DMS53 (cell line): Measurements from ENCODE around the gene REX1BD.
A peak's percentile ranks its signal among the peaks of the same experiment; 100 is the strongest.
"Not testable (repeated sequence)": the region's sequence is repeated elsewhere in the genome, so short reads cannot be mapped to it uniquely, and the experiment has no call there.

Experiments
- DNase-seq: peaks from one replicate; lab custom pipeline; 2025; lab: John Stamatoyannopoulos, UW

Gene REX1BD

DNA sequence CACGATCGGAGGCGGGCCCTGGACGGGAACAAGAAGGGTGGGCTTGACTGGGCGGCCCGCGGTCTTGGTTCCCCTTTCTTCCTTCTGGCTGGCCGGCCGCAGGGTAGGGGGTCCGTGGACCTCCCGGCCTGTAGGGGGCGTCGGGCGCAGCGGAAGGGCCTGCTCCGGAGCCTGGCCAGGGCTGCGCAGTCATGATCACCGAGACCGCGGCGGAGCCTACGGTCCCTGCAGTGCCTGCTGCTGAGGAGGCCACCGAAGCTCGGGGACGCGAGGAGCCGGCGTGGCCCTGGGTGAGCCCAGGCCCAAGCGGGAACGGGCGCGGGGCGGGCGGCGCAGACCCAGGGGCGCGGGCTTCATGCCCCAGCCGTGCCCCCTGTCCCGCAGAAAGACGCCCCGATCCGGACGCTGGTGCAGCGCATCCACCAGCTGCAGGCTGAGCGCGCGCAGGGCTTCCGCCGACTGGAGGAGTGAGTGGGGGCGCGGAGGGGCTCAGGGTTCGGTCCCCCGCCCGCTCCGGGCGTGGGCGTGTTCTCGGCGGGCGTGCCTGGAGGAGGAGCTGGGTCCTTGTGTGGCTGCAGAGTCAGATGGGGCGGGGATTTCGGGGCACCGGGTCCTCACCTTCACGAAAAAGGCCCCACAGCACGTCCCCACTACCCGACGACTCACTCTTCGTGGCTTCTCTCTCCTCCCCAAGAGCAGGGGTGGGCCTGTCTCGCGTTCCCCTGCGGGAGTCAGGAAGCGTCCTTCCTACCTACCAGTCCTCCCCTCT lies at the start of gene REX1BD:
Gene REX1BD, plus strand, starts transcription at position 188 of the 769 bp plus-strand sequence. Its CDS starts 4 bp downstream, at position 192.
- peak; percentile 87 for DNase-seq

DNA sequence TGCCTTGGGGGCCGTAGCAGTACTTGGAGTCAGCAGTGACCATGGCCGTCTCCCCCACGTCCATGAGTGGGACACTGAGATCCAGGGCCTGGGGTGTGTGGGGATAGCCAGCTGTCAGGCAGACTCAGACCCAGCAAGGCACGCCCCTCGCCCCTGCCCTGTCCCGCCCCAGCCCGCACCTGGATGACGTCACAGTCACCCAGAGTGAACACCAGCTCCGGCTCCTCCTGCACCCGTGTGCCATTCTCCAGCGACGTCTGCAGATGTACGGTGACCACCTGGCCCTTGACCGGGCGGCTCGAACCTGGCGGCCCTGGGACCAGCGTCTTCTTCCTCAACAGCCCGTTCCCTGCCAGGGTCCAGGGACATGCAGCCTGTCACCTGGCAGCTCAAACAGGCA lies 49.2 kb upstream of the REX1BD start:
- no peak for DNase-seq

DNA sequence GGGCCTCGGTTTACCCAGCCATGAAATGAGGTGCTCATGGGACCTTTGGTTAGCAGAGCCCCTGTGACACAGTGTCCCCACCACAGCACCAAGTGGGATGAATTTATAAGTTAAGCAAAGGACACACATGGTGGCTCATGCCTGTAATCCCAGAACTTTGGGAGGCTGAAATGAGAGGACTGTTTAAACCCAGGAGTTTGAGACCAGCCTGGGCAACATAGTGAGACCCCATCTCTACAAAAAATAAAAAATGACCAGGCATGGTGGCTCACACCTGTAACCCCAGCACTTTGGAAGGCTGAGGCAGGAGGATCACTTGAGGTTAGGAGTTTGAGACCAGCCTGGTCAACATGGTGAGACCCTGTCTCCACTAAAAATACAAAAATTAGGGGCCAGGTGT lies 48.4 kb upstream of the REX1BD start:
- not testable (repeated sequence) for DNase-seq

- DNase-seq, result no peak
These were observed 47.2 kb upstream of the REX1BD start for GRCh38 chr19:18541258-18541991.

DNA sequence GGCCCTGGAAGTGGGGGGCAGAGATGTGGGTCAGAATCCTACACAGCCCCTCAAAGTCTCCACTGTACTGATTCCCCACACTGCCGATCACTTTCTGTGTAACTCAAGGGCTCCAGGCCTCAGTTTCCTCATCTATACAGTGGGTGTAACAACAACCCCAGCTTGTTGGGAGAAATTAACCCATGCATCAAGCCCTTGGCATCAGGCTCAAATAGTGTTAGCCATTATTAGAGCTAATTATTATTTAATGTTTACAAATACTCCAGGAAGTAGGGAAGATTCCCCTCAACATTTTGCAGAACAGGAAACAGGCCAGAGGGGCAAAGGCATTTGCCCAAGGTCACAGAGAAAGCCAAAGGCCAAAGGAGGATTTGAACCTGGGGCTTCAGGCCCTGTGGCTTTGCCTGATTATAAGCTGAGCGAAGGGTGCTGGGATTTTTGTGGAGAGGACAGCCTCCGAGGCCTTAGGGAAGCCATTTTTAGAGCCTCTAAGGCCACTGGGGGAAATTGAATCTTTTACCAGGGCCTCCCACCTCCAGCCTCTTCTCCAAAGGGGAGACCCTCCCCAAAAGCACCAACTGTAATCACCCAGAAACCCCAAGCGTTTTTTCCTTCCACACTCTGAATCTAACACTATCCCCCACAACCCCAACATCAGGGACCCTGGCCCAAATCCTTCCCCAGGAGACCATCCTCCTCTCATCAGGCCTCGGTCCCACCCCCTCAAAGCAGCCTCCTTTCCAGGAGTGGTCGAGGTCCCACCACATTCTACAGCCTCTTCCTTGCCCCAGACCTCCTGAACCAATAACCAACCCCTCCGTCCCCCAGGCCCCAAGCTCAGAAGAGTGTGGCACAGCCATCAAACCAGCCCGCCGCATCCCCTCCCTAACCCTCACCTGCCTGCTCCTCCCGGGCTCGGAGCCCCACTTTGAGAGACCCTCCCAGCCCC lies 46.3 kb upstream of the REX1BD start:
- DNase-seq, result no peak

GRCh38 chr19:18542941-18543813 lies 45.4 kb upstream of the REX1BD start, which contains the start of gene FKBP8:
TSS of gene FKBP8 (minus strand) at chr19:18543573. CDS start at chr19:18541970, 1,603 bp downstream.
- DNase-seq, result peak; percentile 90

- DNase-seq, result peak; percentile 90
These were observed 44.7 kb upstream of the REX1BD start for GRCh38 chr19:18543814-18544475.

GRCh38 chr19:18551631-18552030 lies 37.0 kb upstream of the REX1BD start:
- no peak for DNase-seq

GRCh38 chr19:18557411-18558201 lies 31.0 kb upstream of the REX1BD start, which contains the start of gene KXD1:
TSS of gene KXD1 (plus strand) at chr19:18557870. CDS start at chr19:18562057, 4,187 bp downstream.
- DNase-seq, result peak; percentile 99

DNA sequence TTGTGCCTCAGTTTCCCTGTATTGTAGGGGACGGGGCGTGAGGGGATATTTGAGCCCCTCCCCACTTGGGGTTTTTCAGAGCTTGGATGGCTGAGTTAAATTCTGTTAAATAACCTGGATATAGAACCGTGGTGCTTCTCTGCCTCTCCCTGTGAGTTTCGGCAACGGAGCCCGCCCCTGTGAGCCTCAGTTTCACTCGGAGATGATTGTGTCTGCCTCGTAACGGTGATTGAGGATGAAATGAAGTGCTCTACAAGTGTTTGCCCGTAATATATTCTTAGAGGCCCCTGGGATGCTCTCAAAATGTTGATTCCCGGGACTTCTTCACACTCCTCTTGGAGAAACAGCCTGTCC lies 30.4 kb upstream of the REX1BD start:
- peak; percentile 31 for DNase-seq

DNA sequence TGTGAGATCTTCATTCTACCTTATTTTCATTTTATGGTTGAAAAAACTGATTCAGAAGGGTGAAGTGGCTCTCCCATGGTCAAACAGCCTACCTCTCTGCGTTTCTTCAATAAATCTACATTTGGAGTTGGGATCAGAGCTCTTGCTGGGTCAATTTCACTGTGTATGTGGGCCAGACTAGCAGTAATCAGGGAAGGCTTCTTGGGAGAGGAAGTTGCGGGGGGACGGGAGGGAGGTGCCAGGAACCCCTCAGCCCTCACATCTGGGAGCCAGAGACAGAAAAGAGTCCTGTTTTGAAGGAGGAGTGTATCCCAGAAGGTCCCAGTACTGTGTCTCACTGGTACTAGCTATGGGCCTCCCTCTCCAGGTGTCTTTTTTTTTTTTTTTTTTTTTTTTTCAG lies 30.0 kb upstream of the REX1BD start:
- DNase-seq, result no peak

DNA sequence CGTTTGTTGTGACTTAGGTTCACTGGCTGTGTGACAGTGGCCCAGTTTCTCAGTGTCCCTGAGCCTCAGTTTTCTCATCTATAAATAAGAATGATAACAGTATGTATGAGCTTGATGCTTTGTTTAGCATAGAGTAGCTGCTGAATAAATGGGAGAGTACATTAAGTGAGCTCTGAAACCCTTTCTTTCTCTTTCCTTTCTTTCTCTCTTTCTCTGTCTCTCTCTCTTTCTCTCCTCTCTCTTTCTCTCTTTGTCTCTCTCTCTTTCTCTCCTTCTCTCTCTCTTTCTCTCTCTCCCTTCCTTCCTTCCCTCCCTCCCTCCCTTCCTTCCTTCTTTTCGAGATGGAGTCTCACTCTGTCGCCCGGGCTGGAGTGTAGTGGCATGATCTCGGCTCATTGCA lies 28.9 kb upstream of the REX1BD start:
- no peak for DNase-seq

DNA sequence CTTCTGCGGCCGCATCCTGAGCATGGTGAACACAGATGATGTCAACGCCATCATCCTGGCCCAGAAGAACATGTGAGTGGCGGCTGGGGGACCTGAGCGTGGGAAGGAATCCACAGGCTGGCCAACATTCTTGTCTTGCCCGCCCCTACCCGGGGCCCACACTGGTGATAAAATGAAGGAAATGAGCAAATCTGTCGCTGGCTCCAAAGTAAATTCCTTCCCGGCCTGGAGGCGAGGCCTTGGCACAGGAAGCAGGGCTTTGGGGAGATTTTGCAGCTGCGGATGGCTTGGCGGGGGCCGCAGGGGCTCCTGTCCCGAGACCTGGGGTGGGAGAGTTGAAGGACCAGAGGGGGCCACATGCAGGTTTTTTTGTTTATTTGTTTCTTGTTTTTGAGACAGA lies 26.5 kb upstream of the REX1BD start:
- no peak for DNase-seq

DNA sequence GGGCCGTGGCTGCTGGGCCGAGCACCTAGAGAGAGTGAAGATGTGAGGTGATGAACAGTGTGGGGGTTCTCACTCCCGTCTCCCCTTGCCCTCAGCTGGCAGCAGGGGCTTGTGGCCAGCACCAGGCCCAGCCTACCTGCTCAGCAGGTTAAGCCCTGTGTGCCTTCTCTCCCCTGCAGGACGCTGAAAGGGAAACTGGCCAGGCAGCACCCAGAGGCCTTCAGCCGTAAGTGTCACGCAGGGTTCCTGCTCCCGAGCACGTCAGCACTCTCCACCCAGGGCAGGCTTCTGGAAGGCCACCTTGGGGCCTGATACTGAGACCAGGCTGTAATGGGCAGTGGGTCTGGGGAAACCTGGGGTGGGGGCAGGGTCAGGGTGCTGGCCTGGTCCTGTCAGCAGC lies 21.6 kb upstream of the REX1BD start:
- no peak for DNase-seq

- DNase-seq, result no peak
These were observed 20.2 kb upstream of the REX1BD start for GRCh38 chr19:18568367-18568766.

DNA sequence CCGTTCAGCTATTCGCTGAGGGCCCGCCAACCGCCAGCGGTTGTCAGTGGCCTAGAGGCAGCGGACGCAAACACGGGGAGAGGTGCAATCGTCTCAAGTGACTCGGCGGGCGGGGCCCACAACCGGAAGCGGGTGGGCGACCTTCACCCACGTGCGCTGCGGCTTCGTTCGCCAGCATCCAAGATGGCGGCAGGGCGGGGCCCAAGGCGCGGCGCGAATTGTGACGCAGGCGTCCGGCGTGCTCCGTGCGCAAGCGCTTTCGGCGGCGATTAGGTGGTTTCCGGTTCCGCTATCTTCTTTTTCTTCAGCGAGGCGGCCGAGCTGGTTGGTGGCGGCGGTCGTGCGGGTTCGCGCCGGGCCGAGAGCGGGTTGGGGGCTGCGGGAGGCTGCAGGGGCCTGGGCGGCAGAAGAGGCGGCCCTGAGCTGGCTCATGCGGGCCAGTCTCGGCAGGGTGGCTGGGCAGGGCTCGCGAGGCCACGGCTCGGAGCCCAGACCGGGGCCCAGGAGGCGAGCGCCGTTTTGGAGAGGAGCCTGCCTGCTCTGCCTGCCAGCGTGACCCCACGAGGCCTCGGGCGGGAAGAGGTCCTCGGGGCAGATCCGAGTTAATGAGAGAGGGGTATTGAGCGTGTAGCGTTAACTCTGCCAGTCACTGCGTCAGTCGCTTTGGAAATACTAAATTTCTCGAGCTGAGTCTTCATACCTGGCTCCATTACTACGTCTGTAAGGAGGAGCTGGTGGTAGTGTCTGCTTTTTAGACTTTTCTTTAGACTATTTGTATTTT lies 16.8 kb upstream of the REX1BD start, which contains the start of gene UBA52:
Gene UBA52, plus strand, starts transcription at position 294 of the 781 bp plus-strand sequence. CDS start 1,444 bp downstream, outside the sequence.
- DNase-seq, result peak; percentile 99

DNA sequence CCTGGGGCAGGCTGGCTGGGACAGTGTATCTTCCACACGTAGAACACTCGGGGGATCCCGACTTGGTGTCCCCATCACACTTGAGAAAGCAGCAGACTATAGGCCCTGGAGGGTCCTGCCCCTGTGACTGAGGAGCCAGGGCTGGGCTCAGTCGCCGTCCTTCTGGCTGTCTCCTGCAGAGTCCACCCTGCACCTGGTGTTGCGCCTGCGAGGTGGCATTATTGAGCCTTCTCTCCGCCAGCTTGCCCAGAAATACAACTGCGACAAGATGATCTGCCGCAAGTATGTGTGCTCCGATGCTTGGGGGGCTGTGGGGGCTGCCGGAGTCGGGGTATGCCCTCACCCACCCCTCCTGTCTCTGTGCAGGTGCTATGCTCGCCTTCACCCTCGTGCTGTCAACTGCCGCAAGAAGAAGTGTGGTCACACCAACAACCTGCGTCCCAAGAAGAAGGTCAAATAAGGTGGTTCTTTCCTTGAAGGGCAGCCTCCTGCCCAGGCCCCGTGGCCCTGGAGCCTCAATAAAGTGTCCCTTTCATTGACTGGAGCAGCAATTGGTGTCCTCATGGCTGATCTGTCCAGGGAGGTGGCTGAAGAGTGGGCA lies 13.8 kb upstream of the REX1BD start:
- DNase-seq, result no peak

DNA sequence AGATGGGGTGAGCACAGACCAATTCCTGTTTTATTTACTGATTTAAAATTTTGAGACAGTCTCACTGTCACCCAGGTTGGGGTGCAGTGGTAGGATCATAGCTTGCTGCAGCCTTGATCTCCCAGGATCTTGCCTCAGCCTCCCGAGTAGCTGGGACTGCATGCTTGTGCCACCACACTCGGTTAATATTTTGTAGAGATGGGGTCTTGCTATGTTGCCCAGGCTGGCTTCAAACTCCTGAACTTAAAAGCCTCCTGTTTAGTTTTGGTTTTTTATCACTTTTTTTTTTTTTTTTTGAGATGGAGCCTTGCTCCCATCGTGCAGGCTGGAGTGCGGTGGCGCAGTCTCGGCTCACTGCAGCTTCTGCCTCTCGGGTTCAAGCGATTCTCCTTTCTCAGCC lies 12.2 kb upstream of the REX1BD start:
- DNase-seq, result no peak
